Erythroblast (primary cell): ENCODE results near the gene MFAP1.

Experiments used
- DNase-seq, 2 experiments: peaks; one replicate each; lab custom pipeline; 2025; lab: John Stamatoyannopoulos, UW
- GATA1 ChIP-seq: IDR thresholded peaks from 2 replicates; pipeline ENCODE4 v1.6.1; 2011; ENCODE audit warnings: low read depth, mild to moderate bottlenecking, control low read depth, low read length, moderate library complexity
- POLR2A ChIP-seq: IDR thresholded peaks from 2 replicates; pipeline ENCODE4 v1.6.1; 2011; ENCODE audit warnings: mild to moderate bottlenecking, low read length

MFAP1 gene

DNA sequence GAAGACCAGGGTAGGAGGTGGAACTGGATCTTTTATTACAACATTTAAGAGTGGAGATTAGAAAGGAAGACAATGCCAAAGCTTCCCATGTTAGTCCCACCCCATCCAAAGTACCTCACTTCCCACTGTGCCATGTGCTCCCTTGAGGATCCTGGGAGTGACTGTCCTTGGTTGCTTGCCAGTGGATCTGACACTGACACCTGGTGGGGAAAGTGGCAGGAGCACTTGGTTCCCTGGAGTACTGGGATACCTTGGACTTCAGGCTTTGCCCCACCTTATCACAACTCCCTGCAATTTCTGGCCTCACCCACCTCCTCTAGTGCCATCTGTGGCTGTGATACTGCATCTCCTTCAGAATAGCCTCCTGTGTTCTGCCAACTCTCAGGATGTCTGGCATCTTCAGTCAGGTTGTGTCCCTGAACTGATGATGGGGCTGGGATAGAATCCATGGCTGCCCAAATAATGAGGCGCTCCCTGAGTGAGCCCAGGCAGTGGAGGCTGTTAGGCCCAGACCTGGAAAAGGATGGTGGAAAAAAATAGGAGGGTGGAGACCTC is 49.0 kb downstream of the MFAP1 start:
- TF ChIP-seq GATA1 (no peak), POLR2A (no peak)
- peak; percentile 18 to 42 for DNase-seq

DNA sequence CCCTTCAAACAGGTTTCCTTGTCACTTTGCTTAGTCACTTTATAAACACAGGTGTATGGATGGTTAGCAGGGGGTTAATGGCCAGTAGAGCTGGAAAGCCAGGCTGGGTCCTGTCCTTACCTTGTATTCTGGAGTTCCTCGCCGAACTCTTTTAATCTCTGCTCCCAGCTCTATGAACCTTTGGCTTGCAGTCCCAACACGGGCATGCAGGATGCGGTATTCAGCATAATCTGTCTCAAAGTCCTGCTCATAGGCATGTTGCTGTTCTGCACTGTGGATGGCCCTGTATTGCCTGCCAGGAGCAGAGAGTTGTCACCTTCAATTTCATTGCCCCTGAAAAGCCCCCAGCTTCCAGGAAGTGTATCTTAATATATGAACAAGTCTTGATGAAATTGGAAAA is 50.4 kb downstream of the MFAP1 start:
- TF ChIP-seq GATA1 (no peak), POLR2A (no peak)
- DNase-seq: no peak

DNA sequence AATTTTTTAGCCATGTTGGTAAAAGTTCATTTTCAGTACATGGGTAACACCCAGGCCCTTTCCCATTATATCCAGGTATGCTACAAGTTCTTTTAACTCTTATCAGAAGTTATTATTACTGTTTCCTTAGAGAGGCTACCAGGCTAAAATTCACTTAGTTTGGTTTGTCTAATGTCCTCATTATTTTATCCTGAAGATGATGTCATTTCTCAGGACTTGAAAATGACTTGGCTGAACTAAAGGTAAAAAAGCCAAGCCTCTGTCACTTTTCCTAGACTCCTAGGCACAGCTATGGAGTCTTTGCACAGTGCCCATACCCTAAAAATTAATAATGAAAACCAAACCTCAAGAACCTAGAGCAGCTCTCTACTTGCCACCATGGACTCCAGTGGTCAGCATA is 51.9 kb downstream of the MFAP1 start:
- no peak for TF ChIP-seq GATA1
- no peak for TF ChIP-seq POLR2A
- DNase-seq: no peak

DNA sequence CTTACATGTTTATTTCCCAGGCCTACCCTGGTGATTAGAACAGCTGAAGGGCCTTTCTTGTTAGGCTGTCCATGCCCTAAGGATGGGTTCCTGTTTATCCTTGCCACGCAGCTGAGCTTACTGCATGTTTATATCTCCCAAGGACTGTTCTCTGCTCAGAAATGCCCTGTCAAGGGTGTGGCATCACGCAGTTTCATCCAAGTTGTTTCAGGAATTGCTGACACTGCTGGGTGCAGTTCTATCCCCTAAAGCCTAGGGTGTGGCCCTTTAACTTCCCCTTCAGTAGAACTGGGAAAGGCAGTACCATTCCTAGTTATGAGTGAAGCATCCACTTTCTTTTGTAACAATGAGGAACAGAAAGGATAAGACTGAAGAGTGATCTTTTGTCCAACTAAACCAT is 52.7 kb downstream of the MFAP1 start:
- DNase-seq: peak; percentile 17 to 37
- TF ChIP-seq POLR2A (no peak), GATA1 (no peak)

DNA sequence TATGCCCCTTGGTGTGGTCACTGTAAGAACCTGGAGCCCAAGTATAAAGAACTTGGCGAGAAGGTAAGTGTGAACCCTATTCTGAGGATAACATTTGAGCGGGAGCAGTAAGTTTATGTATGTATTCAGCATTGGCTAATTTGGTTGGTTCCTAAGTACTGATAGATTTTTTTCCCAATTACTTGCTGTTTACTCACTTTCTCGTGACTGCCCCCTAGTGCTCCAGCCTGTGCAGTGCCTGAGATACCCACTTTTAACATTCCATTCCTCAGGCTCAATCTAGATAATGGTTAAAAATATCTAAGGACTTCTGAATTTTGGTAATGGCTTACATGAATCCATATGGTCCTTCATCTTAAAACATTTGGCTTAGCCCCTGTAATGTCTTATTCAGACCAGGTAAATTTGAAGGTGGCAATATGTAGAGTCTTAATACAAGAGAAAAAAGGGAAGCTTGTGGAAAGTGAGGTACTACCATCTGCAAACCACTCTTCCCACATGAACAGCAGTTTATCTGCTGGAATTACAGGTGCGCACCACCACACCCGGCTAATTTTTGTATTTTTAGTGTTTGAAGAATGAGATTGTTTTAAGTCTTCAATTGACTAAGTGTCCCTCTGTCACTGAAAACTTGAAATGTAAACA is 54.8 kb downstream of the MFAP1 start:
- TF ChIP-seq POLR2A (no peak), GATA1 (no peak)
- DNase-seq: peak; percentile 68 to 82

DNA sequence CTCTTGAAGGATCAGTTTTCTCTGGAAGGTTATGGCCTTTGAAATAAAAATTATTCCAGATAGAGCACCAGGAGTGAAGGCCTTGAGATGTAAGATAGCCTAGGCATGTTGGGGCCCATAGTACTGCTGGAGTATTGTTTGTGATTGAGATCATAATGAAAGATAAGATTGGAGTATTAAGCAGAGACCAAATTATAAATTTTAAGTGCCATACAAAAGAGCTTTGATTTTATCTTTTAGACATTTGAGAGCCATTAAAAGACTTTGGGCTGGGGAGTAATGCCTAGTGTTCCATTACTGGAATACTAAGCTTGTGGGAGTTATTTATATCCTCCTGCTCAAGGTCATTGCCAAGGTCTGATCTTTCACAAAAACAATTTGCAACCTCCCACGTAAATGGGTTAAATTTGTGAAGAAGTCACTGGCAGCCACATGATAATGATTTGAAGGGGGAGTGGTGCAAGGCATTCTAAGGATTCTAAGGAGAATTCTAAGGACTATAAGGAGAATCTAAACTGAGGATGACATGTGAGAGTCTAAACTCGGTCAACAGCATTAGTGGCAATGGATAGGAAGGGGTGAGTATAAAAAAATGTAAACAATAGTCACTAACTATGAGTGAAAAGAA is 60.6 kb downstream of the MFAP1 start:
- no peak for DNase-seq
- no peak for TF ChIP-seq POLR2A

DNA sequence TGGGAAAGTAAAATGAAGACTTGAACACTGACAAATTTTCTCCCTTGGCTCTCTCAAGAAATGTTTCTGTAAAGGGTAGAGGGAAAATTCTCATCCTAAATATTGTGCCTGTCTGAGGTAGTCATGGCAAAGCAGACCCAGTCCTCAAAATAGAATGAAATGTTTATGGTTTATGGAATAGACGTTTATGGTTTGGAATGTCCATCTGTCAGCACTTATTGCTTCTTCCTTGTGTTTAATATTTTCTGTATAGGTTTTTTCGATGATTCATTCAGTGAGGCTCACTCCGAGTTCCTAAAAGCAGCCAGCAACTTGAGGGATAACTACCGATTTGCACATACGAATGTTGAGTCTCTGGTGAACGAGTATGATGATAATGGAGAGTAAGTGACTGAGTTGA is 61.7 kb downstream of the MFAP1 start:
- TF ChIP-seq POLR2A (no peak), GATA1 (no peak)
- no peak for DNase-seq
